Stimulated activated naive CD8-positive, alpha-beta T cell treated with anti-CD3 and anti-CD28 coated beads, Interleukin-15, Interleukin-2, amounts not matched to agents 100 ng/mL and 50 ng/mL, for 24 hours (primary cell): ENCODE measurements around the gene YWHAB.

ENCODE experiments used
- H3K27ac Mint-ChIP-seq: one replicate; pipeline ENCODE4 v1.8.0; 2021; ENCODE audit warnings: mild to moderate bottlenecking, mixed read lengths
- H3K27me3 Mint-ChIP-seq: one replicate; pipeline ENCODE4 v1.8.0; 2021; ENCODE audit warnings: mixed read lengths
- H3K36me3 Mint-ChIP-seq: one replicate; pipeline ENCODE4 v1.8.0; 2021; ENCODE audit warnings: low read depth, mixed read lengths
- H3K4me1 Mint-ChIP-seq: one replicate; pipeline ENCODE4 v1.8.0; 2021; ENCODE audit warnings: low read depth, mixed read lengths
- H3K4me3 Mint-ChIP-seq: one replicate; pipeline ENCODE4 v1.8.0; 2021; ENCODE audit warnings: mild to moderate bottlenecking, mixed read lengths
- H3K9me3 Mint-ChIP-seq: one replicate; pipeline ENCODE4 v1.8.0; 2021; ENCODE audit warnings: mixed read lengths

The YWHAB gene

DNA sequence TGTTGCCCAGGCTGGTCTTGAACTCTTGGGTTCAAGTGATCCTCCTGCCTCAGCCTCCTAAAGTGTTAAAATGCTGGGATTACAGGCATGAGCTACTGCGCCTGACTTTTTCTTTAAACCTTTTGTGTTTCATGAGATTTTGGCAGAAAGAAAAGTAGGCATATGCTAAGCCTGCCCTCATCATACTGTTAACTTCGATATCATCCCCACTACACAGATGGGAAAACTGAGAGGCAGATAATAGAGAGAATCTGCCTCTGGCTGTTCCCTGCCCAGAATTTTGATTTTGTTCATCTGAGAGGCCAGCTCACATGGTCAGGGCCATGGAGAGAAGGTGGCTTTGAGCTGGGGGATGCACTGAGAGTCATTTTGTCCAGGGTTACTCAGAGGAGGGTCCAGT, 31.9 kb downstream of the YWHAB start:
- peaks cover 47% of the 10 kb centered on the region for H3K36me3 Mint-ChIP-seq
- H3K27ac Mint-ChIP-seq: no peak overlapping the region
- H3K4me1 Mint-ChIP-seq: peaks cover 15% of the 10 kb centered on the region
- no peak overlapping the region for H3K4me3 Mint-ChIP-seq
- no peaks in the 10 kb centered on the region for H3K27me3 Mint-ChIP-seq
- no peaks in the 10 kb centered on the region for H3K9me3 Mint-ChIP-seq

GRCh38 chr20:44918342-44918741, 32.8 kb downstream of the YWHAB start:
- peaks cover 15% of the 10 kb centered on the region for H3K4me1 Mint-ChIP-seq
- H3K27ac Mint-ChIP-seq: no peak overlapping the region
- H3K9me3 Mint-ChIP-seq: no peaks in the 10 kb centered on the region
- H3K4me3 Mint-ChIP-seq: no peak overlapping the region
- no peaks in the 10 kb centered on the region for H3K27me3 Mint-ChIP-seq
- H3K36me3 Mint-ChIP-seq: peaks cover 46% of the 10 kb centered on the region

GRCh38 chr20:44918761-44919160, 33.3 kb downstream of the YWHAB start:
- no peaks in the 10 kb centered on the region for H3K27me3 Mint-ChIP-seq
- no peaks in the 10 kb centered on the region for H3K9me3 Mint-ChIP-seq
- H3K36me3 Mint-ChIP-seq: peaks cover 42% of the 10 kb centered on the region
- no peak overlapping the region for H3K27ac Mint-ChIP-seq
- no peak overlapping the region for H3K4me3 Mint-ChIP-seq
- peaks cover 10% of the 10 kb centered on the region for H3K4me1 Mint-ChIP-seq

GRCh38 chr20:44921447-44921846, 35.9 kb downstream of the YWHAB start:
- H3K27ac Mint-ChIP-seq: no peak overlapping the region
- H3K4me3 Mint-ChIP-seq: no peak overlapping the region
- no peaks in the 10 kb centered on the region for H3K9me3 Mint-ChIP-seq
- H3K4me1 Mint-ChIP-seq: no peaks in the 10 kb centered on the region
- H3K36me3 Mint-ChIP-seq: peaks cover 27% of the 10 kb centered on the region
- no peaks in the 10 kb centered on the region for H3K27me3 Mint-ChIP-seq

DNA sequence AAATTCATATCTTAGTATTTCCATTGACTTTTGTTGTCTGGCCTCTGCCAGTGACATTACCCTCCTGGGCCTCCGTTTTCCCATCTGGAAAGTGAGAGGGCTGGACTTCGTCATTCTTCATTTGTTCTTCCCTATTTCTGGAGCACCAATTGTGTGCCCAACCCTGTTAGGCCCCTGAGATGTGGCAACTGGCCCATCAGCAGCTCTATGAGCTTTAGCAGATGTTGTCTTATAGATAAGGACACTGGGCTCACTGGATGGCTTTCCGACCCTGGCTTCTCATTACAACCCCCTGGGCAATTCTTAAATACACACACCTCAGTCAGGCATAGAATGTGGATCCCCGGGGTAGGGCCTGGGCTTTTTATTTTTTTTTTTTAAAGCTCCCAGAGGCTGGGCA, 39.0 kb downstream of the YWHAB start:
- Mint-ChIP-seq H3K36me3 (peaks cover 18% of the 10 kb centered on the region), H3K4me3 (no peak overlapping the region), H3K27ac (no peak overlapping the region)

GRCh38 chr20:44928595-44928994, 43.1 kb downstream of the YWHAB start:
- peaks cover 27% of the 10 kb centered on the region for H3K36me3 Mint-ChIP-seq
- H3K27me3 Mint-ChIP-seq: no peaks in the 10 kb centered on the region
- H3K9me3 Mint-ChIP-seq: no peaks in the 10 kb centered on the region
- H3K4me1 Mint-ChIP-seq: no peaks in the 10 kb centered on the region
- no peak overlapping the region for H3K4me3 Mint-ChIP-seq
- H3K27ac Mint-ChIP-seq: no peak overlapping the region

More for the DNA sequence above, 39.0 kb downstream of the YWHAB start:
- H3K27me3 Mint-ChIP-seq: no peaks in the 10 kb centered on the region
- H3K4me1 Mint-ChIP-seq: no peaks in the 10 kb centered on the region
- H3K9me3 Mint-ChIP-seq: no peaks in the 10 kb centered on the region

DNA sequence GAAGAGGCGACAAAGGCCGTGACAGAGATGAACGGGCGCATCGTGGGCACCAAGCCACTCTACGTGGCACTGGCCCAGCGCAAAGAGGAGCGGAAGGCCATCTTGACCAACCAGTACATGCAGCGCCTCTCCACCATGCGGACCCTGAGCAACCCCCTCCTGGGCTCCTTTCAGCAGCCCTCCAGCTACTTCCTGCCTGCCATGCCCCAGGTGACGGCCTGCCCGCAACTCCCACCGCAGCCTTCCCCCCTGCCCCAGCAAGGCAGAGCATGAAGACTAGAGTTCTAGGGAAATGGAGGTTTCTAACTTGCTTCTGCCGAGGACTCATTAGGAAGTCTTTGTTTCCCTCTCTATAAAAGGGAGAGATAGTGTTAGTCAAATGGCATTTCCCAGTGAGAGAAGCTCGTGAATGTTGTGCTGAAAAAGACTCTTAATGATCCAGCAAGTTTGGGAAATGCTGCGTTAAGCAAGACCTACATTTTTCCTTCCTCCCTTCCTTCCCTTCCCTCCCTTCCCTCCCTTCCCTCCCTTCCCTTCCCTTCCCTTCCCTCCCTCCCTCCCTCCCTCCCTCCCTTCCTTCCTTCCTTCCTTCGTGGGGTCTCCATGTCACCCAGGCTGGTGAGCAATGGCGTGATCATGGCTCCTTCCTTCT, 45.1 kb downstream of the YWHAB start:
- Mint-ChIP-seq H3K36me3 (peaks cover 31% of the 10 kb centered on the region), H3K27ac (no peak overlapping the region), H3K4me3 (no peak overlapping the region), H3K9me3 (no peaks in the 10 kb centered on the region), H3K4me1 (no peaks in the 10 kb centered on the region), H3K27me3 (no peaks in the 10 kb centered on the region)

DNA sequence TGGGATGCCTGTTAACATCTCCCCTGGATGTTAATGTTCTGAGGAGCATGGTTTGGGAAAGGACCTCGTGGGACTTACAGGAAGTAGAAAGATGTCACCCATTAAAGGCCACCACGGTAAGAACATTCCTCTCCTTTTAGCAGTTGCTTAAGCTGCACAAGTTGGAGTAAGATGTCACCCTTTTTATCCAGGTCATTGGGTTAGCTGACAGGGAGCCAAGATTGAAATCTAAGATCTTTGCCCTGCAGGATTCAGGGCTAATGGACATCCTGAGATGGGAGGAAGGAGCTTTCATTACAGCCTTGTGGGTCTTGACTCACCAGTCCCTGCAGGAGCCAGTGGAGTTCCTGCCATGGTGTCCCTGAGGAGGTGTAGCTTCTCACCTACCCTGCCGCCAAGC, 46.4 kb downstream of the YWHAB start:
- peaks cover 40% of the 10 kb centered on the region for H3K36me3 Mint-ChIP-seq
- no peaks in the 10 kb centered on the region for H3K27me3 Mint-ChIP-seq
- no peak overlapping the region for H3K27ac Mint-ChIP-seq
- H3K9me3 Mint-ChIP-seq: no peaks in the 10 kb centered on the region
- H3K4me3 Mint-ChIP-seq: no peak overlapping the region
- no peaks in the 10 kb centered on the region for H3K4me1 Mint-ChIP-seq

DNA sequence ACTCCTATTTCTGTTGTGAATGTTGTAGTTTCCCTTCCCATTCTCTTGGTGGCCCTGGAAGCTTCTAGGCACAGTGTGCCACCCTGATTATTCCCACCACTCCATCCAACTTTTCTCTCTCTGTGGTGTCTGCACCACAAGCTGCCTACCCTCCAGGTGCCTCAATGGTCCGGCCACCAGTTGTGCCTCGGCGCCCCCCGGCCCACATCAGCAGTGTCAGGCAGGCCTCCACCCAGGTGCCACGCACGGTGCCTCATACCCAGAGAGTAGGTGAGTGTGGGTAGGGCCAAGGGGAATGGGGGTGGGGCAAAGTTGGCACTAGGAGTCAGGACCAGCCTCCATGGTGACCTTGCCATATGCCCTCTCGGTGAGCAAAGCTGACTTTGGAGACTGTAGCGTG, 47.4 kb downstream of the YWHAB start:
- H3K27me3 Mint-ChIP-seq: no peaks in the 10 kb centered on the region
- H3K27ac Mint-ChIP-seq: no peak overlapping the region
- peaks cover 41% of the 10 kb centered on the region for H3K36me3 Mint-ChIP-seq
- H3K4me3 Mint-ChIP-seq: no peak overlapping the region
- no peaks in the 10 kb centered on the region for H3K4me1 Mint-ChIP-seq
- no peaks in the 10 kb centered on the region for H3K9me3 Mint-ChIP-seq

- no peak overlapping the region for H3K4me3 Mint-ChIP-seq
- H3K9me3 Mint-ChIP-seq: no peaks in the 10 kb centered on the region
- H3K27ac Mint-ChIP-seq: no peak overlapping the region
- no peaks in the 10 kb centered on the region for H3K27me3 Mint-ChIP-seq
- no peaks in the 10 kb centered on the region for H3K4me1 Mint-ChIP-seq
- H3K36me3 Mint-ChIP-seq: peaks cover 49% of the 10 kb centered on the region
These were observed 51.0 kb downstream of the YWHAB start for GRCh38 chr20:44936510-44936909.

GRCh38 chr20:44938637-44939036, 53.1 kb downstream of the YWHAB start:
- Mint-ChIP-seq H3K9me3 (no peaks in the 10 kb centered on the region), H3K27me3 (no peaks in the 10 kb centered on the region), H3K27ac (no peak overlapping the region), H3K4me3 (no peak overlapping the region), H3K36me3 (peaks cover 52% of the 10 kb centered on the region), H3K4me1 (no peaks in the 10 kb centered on the region)

- Mint-ChIP-seq H3K36me3 (peaks cover 64% of the 10 kb centered on the region), H3K27me3 (no peaks in the 10 kb centered on the region), H3K9me3 (no peaks in the 10 kb centered on the region), H3K4me1 (no peaks in the 10 kb centered on the region), H3K4me3 (no peak overlapping the region), H3K27ac (no peak overlapping the region)
These were observed 55.7 kb downstream of the YWHAB start for GRCh38 chr20:44941120-44941691.

GRCh38 chr20:44942264-44942973, 56.9 kb downstream of the YWHAB start:
- no peaks in the 10 kb centered on the region for H3K27me3 Mint-ChIP-seq
- peaks cover 69% of the 10 kb centered on the region for H3K36me3 Mint-ChIP-seq
- no peaks in the 10 kb centered on the region for H3K9me3 Mint-ChIP-seq
- H3K4me3 Mint-ChIP-seq: no peak overlapping the region
- H3K4me1 Mint-ChIP-seq: no peaks in the 10 kb centered on the region
- no peak overlapping the region for H3K27ac Mint-ChIP-seq

DNA sequence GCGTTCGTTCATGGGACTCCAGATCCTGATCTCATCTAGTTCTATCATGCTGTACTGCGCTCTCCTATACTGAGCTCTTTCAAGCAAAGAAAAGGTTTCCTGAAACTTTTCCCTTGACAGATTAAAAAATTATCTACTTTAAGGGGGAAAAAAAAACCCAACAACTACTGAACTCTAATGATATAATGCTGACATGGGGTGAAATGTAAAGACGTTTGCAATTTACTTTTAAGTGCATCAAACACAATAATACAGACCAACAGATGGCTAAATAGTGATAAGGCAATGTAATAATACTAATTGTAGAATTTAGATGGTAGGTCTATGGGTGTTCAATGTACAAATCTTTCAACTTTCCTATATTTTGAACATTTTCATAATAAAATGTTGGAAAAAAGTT, 58.3 kb downstream of the YWHAB start:
- Mint-ChIP-seq H3K27ac (no peak overlapping the region), H3K4me1 (no peaks in the 10 kb centered on the region), H3K4me3 (no peak overlapping the region), H3K27me3 (no peaks in the 10 kb centered on the region), H3K9me3 (no peaks in the 10 kb centered on the region), H3K36me3 (peaks cover 74% of the 10 kb centered on the region)

- no peaks in the 10 kb centered on the region for H3K9me3 Mint-ChIP-seq
- H3K4me3 Mint-ChIP-seq: no peak overlapping the region
- no peak overlapping the region for H3K27ac Mint-ChIP-seq
- H3K36me3 Mint-ChIP-seq: peaks cover 83% of the 10 kb centered on the region
- no peaks in the 10 kb centered on the region for H3K27me3 Mint-ChIP-seq
- no peaks in the 10 kb centered on the region for H3K4me1 Mint-ChIP-seq
These were observed 59.8 kb downstream of the YWHAB start for GRCh38 chr20:44945261-44945660.
